Naive B cell (primary cell): ENCODE data around the gene ARMH4. TPM values are rescaled to one million over a fixed set of nuclear protein-coding genes. Genes with fewer than 3 reads are reported as not detected.
A peak's percentile ranks its signal among the peaks of the same experiment; 100 is the strongest.
"Not testable (repeated sequence)": the region's sequence is repeated elsewhere in the genome, so short reads cannot be mapped to it uniquely, and the experiment has no call there.

Source experiments
- ATAC-seq, 2 donors: fragments of 150-1000 bp; cut with Tn5 transposase; 2 replicates each; pipeline ENCODE4 v1.10.0; 2021; ENCODE audit warnings: low read depth in 2 of 2, mild to moderate bottlenecking in 2 of 2, moderate library complexity in 2 of 2
- DNase-seq: peaks from one replicate; pipeline ENCODE4 v3.0.0; 2022
- H3K27ac Mint-ChIP-seq, 6 donors: one replicate each; pipeline ENCODE4 v1.8.0; 2020 to 2022; ENCODE audit warnings: mild to moderate bottlenecking in 6 of 6, mixed read lengths in 6 of 6, moderate library complexity in 5 of 6, inconsistent platforms in 2 of 6
- H3K27me3 Mint-ChIP-seq, 3 donors: one replicate each; pipeline ENCODE4 v1.8.0; 2021 to 2022; ENCODE audit warnings: mixed read lengths in 3 of 3, mild to moderate bottlenecking in 1 of 3
- H3K36me3 Mint-ChIP-seq, 2 donors: one replicate each; pipeline ENCODE4 v1.8.0; 2020 to 2022; ENCODE audit warnings: mixed read lengths in 2 of 2, inconsistent platforms in 1 of 2, mild to moderate bottlenecking in 1 of 2
- H3K4me1 Mint-ChIP-seq, 3 donors: one replicate each; pipeline ENCODE4 v1.8.0; 2020 to 2022; ENCODE audit warnings: mixed read lengths in 3 of 3, inconsistent platforms in 1 of 3, mild to moderate bottlenecking in 1 of 3, moderate library complexity in 1 of 3
- H3K4me3 Mint-ChIP-seq, 8 donors: one replicate each; pipeline ENCODE4 v1.8.0; 2020 to 2022; ENCODE audit warnings: mild to moderate bottlenecking in 8 of 8, mixed read lengths in 8 of 8, moderate library complexity in 8 of 8, inconsistent platforms in 2 of 8
- H3K9me3 Mint-ChIP-seq, 7 donors: one replicate each; pipeline ENCODE4 v1.8.0; 2020 to 2022; ENCODE audit warnings: mixed read lengths in 7 of 7, mild to moderate bottlenecking in 5 of 7, inconsistent platforms in 2 of 7, moderate library complexity in 1 of 7
- polyA plus RNA-seq, 6 donors: library from polyadenylated mRNA; unstranded; fragments of 300-500 nt; fragmentation: Illumina TruSeq; gene quantifications; one replicate each; pipeline ENCODE4 v1.2.3, GENCODE V29; 2021; ENCODE audit warnings: low read depth in 6 of 6

The ARMH4 gene
- polyA plus RNA-seq, 6 donors from 2014 or later: 0.82 to 0.95 (median 0.84) TPM; not detected in 3

- H3K27me3 Mint-ChIP-seq: peaks cover 0 to 7% (median 0%) of the 10 kb centered on the region in 3 donors
- H3K36me3 Mint-ChIP-seq: no peaks in the 10 kb centered on the region
- no peaks in the 10 kb centered on the region for H3K9me3 Mint-ChIP-seq
- no peaks in the 10 kb centered on the region for H3K4me1 Mint-ChIP-seq
- no peak for ATAC-seq
- DNase-seq: no peak
- H3K27ac Mint-ChIP-seq: peak overlapping the region in 1 of 6 donors; percentile 28
- H3K4me3 Mint-ChIP-seq: no peak overlapping the region
Measured at GRCh38 chr14:58133739-58134138, 18.3 kb downstream of the ARMH4 start.

GRCh38 chr14:58131386-58131785, 20.6 kb downstream of the ARMH4 start:
- Mint-ChIP-seq H3K27me3 (peaks cover 0 to 7% (median under 1%) of the 10 kb centered on the region in 3 donors), H3K4me3 (no peak overlapping the region), H3K4me1 (no peaks in the 10 kb centered on the region), H3K27ac (peak overlapping the region in 1 of 6 donors; percentile 30), H3K36me3 (no peaks in the 10 kb centered on the region), H3K9me3 (peaks cover 0 to 8% (median 3%) of the 10 kb centered on the region in 7 donors)
- ATAC-seq: no peak
- DNase-seq: no peak

GRCh38 chr14:58130116-58130782, 21.8 kb downstream of the ARMH4 start:
- Mint-ChIP-seq H3K4me1 (no peaks in the 10 kb centered on the region), H3K27me3 (peaks cover 0 to 7% (median 3%) of the 10 kb centered on the region in 3 donors), H3K4me3 (no peak overlapping the region), H3K36me3 (peaks cover 0 to 10% of the 10 kb centered on the region in 2 donors), H3K27ac (no peak overlapping the region), H3K9me3 (peaks cover 4 to 20% (median 12%) of the 10 kb centered on the region in 7 donors)
- DNase-seq: no peak
- ATAC-seq: no peak

- H3K36me3 Mint-ChIP-seq: peaks cover 0 to 10% of the 10 kb centered on the region in 2 donors
- H3K4me3 Mint-ChIP-seq: no peak overlapping the region
- no peak overlapping the region for H3K27ac Mint-ChIP-seq
- peaks cover under 1 to 7% (median 3%) of the 10 kb centered on the region in 3 donors for H3K27me3 Mint-ChIP-seq
- no peaks in the 10 kb centered on the region for H3K4me1 Mint-ChIP-seq
- DNase-seq (no peak), ATAC-seq (no peak)
- peaks cover 4 to 28% (median 15%) of the 10 kb centered on the region in 7 donors for H3K9me3 Mint-ChIP-seq
Measured at GRCh38 chr14:58129208-58129607, 22.8 kb downstream of the ARMH4 start.

- ATAC-seq (no peak), DNase-seq (no peak)
- H3K4me3 Mint-ChIP-seq: no peak overlapping the region
- H3K9me3 Mint-ChIP-seq: peaks cover 4 to 28% (median 16%) of the 10 kb centered on the region in 7 donors
- H3K4me1 Mint-ChIP-seq: no peaks in the 10 kb centered on the region
- peaks cover 3 to 7% (median 5%) of the 10 kb centered on the region in 3 donors for H3K27me3 Mint-ChIP-seq
- no peak overlapping the region for H3K27ac Mint-ChIP-seq
- peaks cover 0 to 10% of the 10 kb centered on the region in 2 donors for H3K36me3 Mint-ChIP-seq
Measured at GRCh38 chr14:58128416-58128815, 23.6 kb downstream of the ARMH4 start.

GRCh38 chr14:58122546-58122945, 29.5 kb downstream of the ARMH4 start:
- ATAC-seq, H3K4me1 Mint-ChIP-seq: not testable (repeated sequence)
- peaks cover 4 to 28% (median 16%) of the 10 kb centered on the region in 7 donors for H3K9me3 Mint-ChIP-seq

GRCh38 chr14:58121530-58122186, 30.4 kb downstream of the ARMH4 start:
- Mint-ChIP-seq H3K9me3 (peaks cover 4 to 21% (median 14%) of the 10 kb centered on the region in 7 donors), H3K27ac (no peak overlapping the region), H3K36me3 (peaks cover 0 to 10% of the 10 kb centered on the region in 2 donors), H3K4me3 (no peak overlapping the region), H3K27me3 (peaks cover 5 to 10% (median 9%) of the 10 kb centered on the region in 3 donors), H3K4me1 (no peaks in the 10 kb centered on the region)
- DNase-seq (no peak), ATAC-seq (no peak)

More at GRCh38 chr14:58122546-58122945, 29.5 kb downstream of the ARMH4 start:
- DNase-seq, H3K36me3 Mint-ChIP-seq, H3K4me3 Mint-ChIP-seq, H3K27ac Mint-ChIP-seq, H3K27me3 Mint-ChIP-seq: not testable (repeated sequence)

- no peak for DNase-seq
- ATAC-seq: no peak
- Mint-ChIP-seq H3K4me3 (no peak overlapping the region), H3K27me3 (peaks cover 7 to 16% (median 12%) of the 10 kb centered on the region in 3 donors), H3K36me3 (no peaks in the 10 kb centered on the region), H3K27ac (no peak overlapping the region), H3K4me1 (no peaks in the 10 kb centered on the region), H3K9me3 (peaks cover 0 to 14% (median 6%) of the 10 kb centered on the region in 7 donors)
Measured at GRCh38 chr14:58119381-58119780, 32.6 kb downstream of the ARMH4 start.

- no peak overlapping the region for H3K27ac Mint-ChIP-seq
- H3K9me3 Mint-ChIP-seq: peaks cover 0 to 19% (median 7%) of the 10 kb centered on the region in 7 donors
- DNase-seq (no peak), ATAC-seq (no peak)
- H3K27me3 Mint-ChIP-seq: peaks cover 11 to 25% (median 17%) of the 10 kb centered on the region in 3 donors
- H3K4me1 Mint-ChIP-seq: no peaks in the 10 kb centered on the region
- no peaks in the 10 kb centered on the region for H3K36me3 Mint-ChIP-seq
- H3K4me3 Mint-ChIP-seq: no peak overlapping the region
Measured at GRCh38 chr14:58118097-58118815, 33.8 kb downstream of the ARMH4 start.

- no peak overlapping the region for H3K27ac Mint-ChIP-seq
- ATAC-seq: no peak
- no peak for DNase-seq
- H3K27me3 Mint-ChIP-seq: peaks cover 9 to 33% (median 16%) of the 10 kb centered on the region in 3 donors
- H3K4me1 Mint-ChIP-seq: no peaks in the 10 kb centered on the region
- peaks cover 0 to 8% (median 3%) of the 10 kb centered on the region in 7 donors for H3K9me3 Mint-ChIP-seq
- no peaks in the 10 kb centered on the region for H3K36me3 Mint-ChIP-seq
- no peak overlapping the region for H3K4me3 Mint-ChIP-seq
Measured at GRCh38 chr14:58109744-58110143, 42.3 kb downstream of the ARMH4 start.

- Mint-ChIP-seq H3K4me1 (no peaks in the 10 kb centered on the region), H3K27me3 (peaks cover 4 to 25% (median 7%) of the 10 kb centered on the region in 3 donors), H3K9me3 (no peaks in the 10 kb centered on the region), H3K4me3 (no peak overlapping the region), H3K27ac (no peak overlapping the region), H3K36me3 (no peaks in the 10 kb centered on the region)
- no peak for ATAC-seq
- no peak for DNase-seq
Measured at GRCh38 chr14:58108717-58109116, 43.3 kb downstream of the ARMH4 start.

GRCh38 chr14:58107947-58108552, 44.0 kb downstream of the ARMH4 start:
- DNase-seq: no peak
- Mint-ChIP-seq H3K4me1 (no peaks in the 10 kb centered on the region), H3K4me3 (no peak overlapping the region), H3K9me3 (no peaks in the 10 kb centered on the region), H3K36me3 (no peaks in the 10 kb centered on the region), H3K27me3 (peaks cover under 1 to 19% (median 4%) of the 10 kb centered on the region in 3 donors), H3K27ac (no peak overlapping the region)
- no peak for ATAC-seq

GRCh38 chr14:58107041-58107440, 45.0 kb downstream of the ARMH4 start:
- peaks cover 0 to 13% (median 4%) of the 10 kb centered on the region in 3 donors for H3K27me3 Mint-ChIP-seq
- no peak overlapping the region for H3K27ac Mint-ChIP-seq
- H3K36me3 Mint-ChIP-seq: no peaks in the 10 kb centered on the region

More at GRCh38 chr14:58107041-58107440, 45.0 kb downstream of the ARMH4 start:
- H3K4me3 Mint-ChIP-seq: no peak overlapping the region
- H3K4me1 Mint-ChIP-seq: no peaks in the 10 kb centered on the region
- ATAC-seq: no peak
- DNase-seq: no peak
- H3K9me3 Mint-ChIP-seq: no peaks in the 10 kb centered on the region
